Measurements from ENCODE around the gene MS4A2. TPM values are rescaled to one million over a fixed set of nuclear protein-coding genes. Genes with fewer than 3 reads are reported as not detected.

The MS4A2 gene
- total and polyA plus RNA-seq, 2 donors (not counting 1 experiment from before 2014, with no cell fraction given) = not detected

DNA sequence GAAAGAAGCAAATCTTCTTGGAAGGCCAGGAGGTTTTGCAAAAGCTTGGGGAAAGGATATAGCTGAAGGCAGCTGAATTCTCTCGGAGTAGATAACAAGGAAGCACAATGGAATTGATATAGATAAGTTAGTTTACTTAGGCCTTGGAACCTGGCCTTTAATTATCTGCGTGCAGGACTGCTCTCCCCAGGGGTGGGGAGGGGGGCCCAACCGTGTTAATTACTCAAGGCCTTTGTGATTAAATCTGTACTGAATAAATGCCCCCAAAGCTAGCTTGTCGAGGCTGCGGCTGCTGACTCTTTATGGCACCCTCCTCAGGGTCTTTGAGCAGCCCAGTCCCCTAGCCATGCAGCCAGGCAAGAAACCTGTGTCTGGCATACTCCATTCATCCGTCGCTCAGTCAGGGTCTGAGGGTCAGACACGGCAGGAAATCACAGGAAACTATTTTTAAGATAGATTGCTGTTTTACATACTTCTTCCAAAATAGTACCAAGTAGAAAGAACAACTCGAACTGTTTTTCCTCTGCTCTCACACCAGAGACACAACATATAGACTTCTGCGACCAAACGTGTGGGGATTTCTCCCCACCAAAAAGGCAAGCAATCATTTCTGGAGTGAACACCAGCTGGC is 36.5 kb downstream of the MS4A2 start:
- no peak for TF ChIP-seq EZH2 (IDR thresholded peaks at IDR 0.05; ENCODE audit: low read length, missing control alignments)
- TF ChIP-seq, protein P1, sequence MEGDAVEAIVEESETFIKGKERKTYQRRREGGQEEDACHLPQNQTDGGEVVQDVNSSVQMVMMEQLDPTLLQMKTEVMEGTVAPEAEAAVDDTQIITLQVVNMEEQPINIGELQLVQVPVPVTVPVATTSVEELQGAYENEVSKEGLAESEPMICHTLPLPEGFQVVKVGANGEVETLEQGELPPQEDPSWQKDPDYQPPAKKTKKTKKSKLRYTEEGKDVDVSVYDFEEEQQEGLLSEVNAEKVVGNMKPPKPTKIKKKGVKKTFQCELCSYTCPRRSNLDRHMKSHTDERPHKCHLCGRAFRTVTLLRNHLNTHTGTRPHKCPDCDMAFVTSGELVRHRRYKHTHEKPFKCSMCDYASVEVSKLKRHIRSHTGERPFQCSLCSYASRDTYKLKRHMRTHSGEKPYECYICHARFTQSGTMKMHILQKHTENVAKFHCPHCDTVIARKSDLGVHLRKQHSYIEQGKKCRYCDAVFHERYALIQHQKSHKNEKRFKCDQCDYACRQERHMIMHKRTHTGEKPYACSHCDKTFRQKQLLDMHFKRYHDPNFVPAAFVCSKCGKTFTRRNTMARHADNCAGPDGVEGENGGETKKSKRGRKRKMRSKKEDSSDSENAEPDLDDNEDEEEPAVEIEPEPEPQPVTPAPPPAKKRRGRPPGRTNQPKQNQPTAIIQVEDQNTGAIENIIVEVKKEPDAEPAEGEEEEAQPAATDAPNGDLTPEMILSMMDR (conservative IDR thresholded peaks at IDR 0.05 in 1 of 2, IDR thresholded peaks at IDR 0.05 in 1 of 2; ENCODE audit: low read depth in 1 of 2, low read length in 2 of 2) = no peak
- Histone ChIP-seq H3K4me2 (ENCODE audit: extremely low read depth, insufficient read depth, low read length) (no peak overlapping the region), H3K27ac (ENCODE audit: insufficient read depth, low read length) (no peak overlapping the region), H4K20me1 (ENCODE audit: control insufficient read depth, extremely low read depth, insufficient read depth, low read length) (no peaks in the 10 kb centered on the region), H3K27me3 (ENCODE audit: control insufficient read depth, insufficient read depth, low read length) (no peaks in the 10 kb centered on the region), H3K79me2 (ENCODE audit: control insufficient read depth, insufficient read depth, low read length) (no peaks in the 10 kb centered on the region), H3K4me3 (replicated peaks in 1 of 4; ENCODE audit: control extremely low read depth in 1 of 4, insufficient read depth in 1 of 4, low read depth in 3 of 4, low read length in 4 of 4) (no peak overlapping the region), H2AFZ (ENCODE audit: low read length) (no peak overlapping the region), H3K36me3 (ENCODE audit: control insufficient read depth, insufficient read depth, low read length) (no peaks in the 10 kb centered on the region), H3K9me3 (ENCODE audit: control insufficient read depth, insufficient read depth, low read depth, low read length) (no peaks in the 10 kb centered on the region), H3K4me1 (ENCODE audit: control insufficient read depth, extremely low read depth, insufficient read depth, low read length) (no peaks in the 10 kb centered on the region), H3K9ac (ENCODE audit: insufficient read depth, low read length) (no peak overlapping the region)
- no peak for DNase-seq (ENCODE audit: low read depth in 2 of 2)

DNA sequence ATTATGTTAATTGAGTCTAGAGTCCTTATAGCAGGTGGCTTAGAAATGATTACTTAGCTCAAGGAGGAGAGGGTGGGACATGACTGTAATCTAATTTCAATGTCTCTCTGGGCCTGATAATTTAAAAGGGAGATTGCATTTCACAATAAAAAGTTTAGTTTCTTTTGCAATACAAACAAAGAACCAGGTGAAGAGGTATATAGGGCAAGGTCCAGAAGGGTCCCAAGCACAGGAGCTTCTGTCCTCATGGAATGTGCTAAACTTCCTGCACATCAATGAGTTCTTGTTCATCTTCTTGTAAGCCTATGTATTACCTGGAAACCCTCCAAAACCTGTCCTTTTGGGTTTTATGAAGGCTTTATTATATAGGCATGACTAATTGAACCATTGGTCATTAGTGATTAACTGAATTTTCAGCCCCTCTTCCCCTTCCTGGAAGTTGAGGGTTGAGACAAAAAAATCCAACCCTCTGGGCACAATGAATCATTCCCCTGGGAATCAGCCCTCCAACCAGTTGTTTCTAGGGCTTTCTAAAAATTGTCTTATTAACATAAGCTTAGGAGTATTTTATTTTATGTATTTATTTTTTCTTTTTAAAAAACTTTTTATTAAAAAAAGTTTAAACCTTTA is 37.6 kb downstream of the MS4A2 start:
- Histone ChIP-seq H3K27ac (ENCODE audit: insufficient read depth, low read length) (no peak overlapping the region), H3K9ac (ENCODE audit: insufficient read depth, low read length) (no peak overlapping the region), H4K20me1 (ENCODE audit: control insufficient read depth, extremely low read depth, insufficient read depth, low read length) (no peaks in the 10 kb centered on the region), H3K79me2 (ENCODE audit: control insufficient read depth, insufficient read depth, low read length) (no peaks in the 10 kb centered on the region), H3K36me3 (ENCODE audit: control insufficient read depth, insufficient read depth, low read length) (no peaks in the 10 kb centered on the region), H3K27me3 (ENCODE audit: control insufficient read depth, insufficient read depth, low read length) (no peaks in the 10 kb centered on the region), H3K9me3 (ENCODE audit: control insufficient read depth, insufficient read depth, low read depth, low read length) (no peaks in the 10 kb centered on the region), H3K4me3 (replicated peaks in 1 of 4; ENCODE audit: control extremely low read depth in 1 of 4, insufficient read depth in 1 of 4, low read depth in 3 of 4, low read length in 4 of 4) (no peak overlapping the region), H3K4me1 (ENCODE audit: control insufficient read depth, extremely low read depth, insufficient read depth, low read length) (no peaks in the 10 kb centered on the region), H3K4me2 (ENCODE audit: extremely low read depth, insufficient read depth, low read length) (no peak overlapping the region), H2AFZ (ENCODE audit: low read length) (no peak overlapping the region)
- TF ChIP-seq EZH2 (IDR thresholded peaks at IDR 0.05; ENCODE audit: low read length, missing control alignments) = no peak
- TF ChIP-seq, protein P1 (conservative IDR thresholded peaks at IDR 0.05 in 1 of 2, IDR thresholded peaks at IDR 0.05 in 1 of 2; ENCODE audit: low read depth in 1 of 2, low read length in 2 of 2) = no peak
- no peak for DNase-seq (ENCODE audit: low read depth in 2 of 2)

DNA sequence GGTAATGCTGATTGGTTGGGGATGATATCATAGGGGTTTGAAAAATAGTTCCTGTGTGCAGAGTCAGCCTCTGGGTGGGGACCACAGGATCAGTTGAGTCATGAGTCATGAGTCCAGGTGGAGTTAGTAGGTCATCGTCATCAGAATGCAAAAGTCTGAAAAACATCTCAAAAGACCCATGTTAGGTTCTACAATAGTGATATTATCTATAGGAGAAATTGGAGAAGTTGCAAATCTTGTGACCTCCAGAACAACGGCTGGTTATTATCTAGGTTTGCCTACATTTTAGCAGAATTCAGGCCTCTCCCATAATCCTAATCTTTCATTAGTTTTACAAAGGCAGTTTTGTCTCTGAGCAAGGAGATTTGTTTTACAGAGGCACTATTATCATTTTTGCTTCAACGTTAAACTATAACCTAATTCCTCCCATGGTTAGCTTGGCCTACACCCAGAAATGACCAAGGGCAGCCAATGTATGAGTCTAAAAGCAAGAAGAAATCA is 38.9 kb downstream of the MS4A2 start:
- Histone ChIP-seq H3K36me3 (ENCODE audit: control insufficient read depth, insufficient read depth, low read length) (no peaks in the 10 kb centered on the region), H3K4me1 (ENCODE audit: control insufficient read depth, extremely low read depth, insufficient read depth, low read length) (no peaks in the 10 kb centered on the region), H4K20me1 (ENCODE audit: control insufficient read depth, extremely low read depth, insufficient read depth, low read length) (no peaks in the 10 kb centered on the region), H3K27ac (ENCODE audit: insufficient read depth, low read length) (no peak overlapping the region), H3K27me3 (ENCODE audit: control insufficient read depth, insufficient read depth, low read length) (no peaks in the 10 kb centered on the region), H3K79me2 (ENCODE audit: control insufficient read depth, insufficient read depth, low read length) (no peaks in the 10 kb centered on the region), H3K9me3 (ENCODE audit: control insufficient read depth, insufficient read depth, low read depth, low read length) (no peaks in the 10 kb centered on the region), H2AFZ (ENCODE audit: low read length) (no peak overlapping the region), H3K4me3 (replicated peaks in 1 of 4; ENCODE audit: control extremely low read depth in 1 of 4, insufficient read depth in 1 of 4, low read depth in 3 of 4, low read length in 4 of 4) (no peak overlapping the region), H3K9ac (ENCODE audit: insufficient read depth, low read length) (no peak overlapping the region), H3K4me2 (ENCODE audit: extremely low read depth, insufficient read depth, low read length) (no peak overlapping the region)
- TF ChIP-seq, protein P1 (conservative IDR thresholded peaks at IDR 0.05 in 1 of 2, IDR thresholded peaks at IDR 0.05 in 1 of 2; ENCODE audit: low read depth in 1 of 2, low read length in 2 of 2) = no peak
- no peak for TF ChIP-seq EZH2 (IDR thresholded peaks at IDR 0.05; ENCODE audit: low read length, missing control alignments)
- DNase-seq (ENCODE audit: low read depth in 2 of 2) = no peak

Data from fibroblast of lung (primary cell).